HepG2 (cell line): ENCODE data around the gene FAM83G. TPM values are rescaled to one million over a fixed set of nuclear protein-coding genes. Genes with fewer than 3 reads are reported as not detected.
A peak's percentile ranks its signal among the peaks of the same experiment; 100 is the strongest.

ENCODE experiments used
- ATAC-seq: fragments of 200-7000 bp; cut with Tn5 transposase; 3 replicates; pipeline ENCODE4 v1.9.1; 2020; ENCODE audit warnings: mild to moderate bottlenecking, moderate library complexity
- BruUV-seq: library from RNA; stranded (reverse); fragments of 400-500 nt; replicated peaks from 2 replicates; lab custom pipeline; 2021; lab: Mats Ljungman, UMichigan
- CTCF ChIA-PET: fragments of 300-600 bp; formaldehyde crosslinking; extraction: SDS; loops from one replicate; lab custom pipeline; 2021; ENCODE audit warnings: low total read pairs, inconsistent platforms, low intra/inter-chr PET ratio; lab: Yijun Ruan, JAX
- POLR2A ChIA-PET: fragments of 350-600 bp; sonication (Branson Sonifier 250); formaldehyde crosslinking; loops from one replicate; lab custom pipeline; 2020; ENCODE audit warnings: antibody characterized with exemption, inconsistent platforms; lab: Yijun Ruan, JAX
- DNase-seq: peaks from one replicate; pipeline ENCODE4 v3.0.0-alpha.2; 2015; ENCODE audit warnings: low spot score
- FAIRE-seq: peaks from 3 replicates; lab custom pipeline; 2011; peaks lifted over from hg19 to GRCh38; lab: Jason Lieb, UNC
- H2AFZ ChIP-seq: one replicate; pipeline ENCODE4 v1.6.1; 2011; ENCODE audit warnings: low read length, inconsistent platforms
- H3K27ac ChIP-seq: fragments of 300-600 bp; 3 replicates; pipeline ENCODE4 v1.8.0; 2011; ENCODE audit warnings: mixed run types, mild to moderate bottlenecking, mixed read lengths, low read length, inconsistent platforms; ENCODE audit not compliant: insufficient read depth; ENCODE audit errors: extremely low read length
- H3K27me3 ChIP-seq, 2 experiments: fragments of 200-600 bp in 1 of 2; 2 replicates in 1 of 2; 3 replicates in 1 of 2; pipeline versions ENCODE4 v1.6.0 to v1.8.0; 2011; ENCODE audit warnings: low read length in 2 of 2, mild to moderate bottlenecking in 2 of 2, moderate library complexity in 2 of 2, inconsistent platforms in 1 of 2; ENCODE audit not compliant: insufficient read depth in 2 of 2, control insufficient read depth in 1 of 2
- H3K36me3 ChIP-seq, 2 experiments: fragments of 200-600 bp in 1 of 2; replicated peaks in 1 of 2; 2 replicates in 1 of 2; 3 replicates in 1 of 2; pipeline versions ENCODE4 v1.5.1 to v1.8.0; 2011; ENCODE audit warnings: low read length in 2 of 2, inconsistent platforms in 1 of 2; ENCODE audit not compliant: insufficient read depth in 2 of 2, control insufficient read depth in 1 of 2
- H3K4me1 ChIP-seq: 2 replicates; pipeline ENCODE4 v1.5.1; 2012; ENCODE audit warnings: low read length, inconsistent platforms; ENCODE audit not compliant: insufficient read depth
- H3K4me2 ChIP-seq: 2 replicates; pipeline ENCODE4 v1.6.0; 2011; ENCODE audit warnings: low read depth, low read length, inconsistent platforms
- H3K4me3 ChIP-seq, 3 experiments: fragments of 200-600 bp in 1 of 3; sonication (generic), shearing (Covaris generic) in 1 of 3; replicated peaks in 1 of 3; 2 replicates each; pipeline ENCODE4 v1.5.1; 2011 to 2016; ENCODE audit warnings: low read length in 3 of 3, inconsistent platforms in 2 of 3, low read depth in 2 of 3, mild to moderate bottlenecking in 2 of 3, control low read depth in 1 of 3, mixed read lengths in 1 of 3; ENCODE audit not compliant: insufficient read depth in 1 of 3
- H3K79me2 ChIP-seq: one replicate; pipeline ENCODE4 v1.6.1; 2011; ENCODE audit warnings: low read length, inconsistent platforms; ENCODE audit not compliant: insufficient read depth
- H3K9ac ChIP-seq: 2 replicates; pipeline ENCODE4 v1.6.0; 2011; ENCODE audit warnings: mild to moderate bottlenecking, low read depth, low read length, inconsistent platforms; ENCODE audit not compliant: insufficient read depth
- H3K9me3 ChIP-seq: 2 replicates; pipeline ENCODE4 v1.5.1; 2012; ENCODE audit warnings: mild to moderate bottlenecking, low read length
- H4K20me1 ChIP-seq: 2 replicates; pipeline ENCODE4 v1.6.0; 2011; ENCODE audit warnings: inconsistent platforms, mild to moderate bottlenecking, low read length, moderate library complexity; ENCODE audit not compliant: insufficient read depth
- BCL6 ChIP-seq: IDR thresholded peaks from 2 replicates; pipeline ENCODE4 v1.6.1; 2016; ENCODE audit warnings: missing genetic modification reagents, missing compliant biosample characterization
- GLI4 ChIP-seq: sonication (generic); formaldehyde crosslinking; IDR thresholded peaks from 2 replicates; pipeline ENCODE4 v1.5.1; 2020; ENCODE audit warnings: missing genetic modification reagents, mild to moderate bottlenecking, moderate library complexity, borderline replicate concordance
- HNF4A ChIP-seq: sonication (generic); formaldehyde crosslinking; IDR thresholded peaks from 2 replicates; pipeline ENCODE4 v1.4.0; 2020; ENCODE audit warnings: missing genetic modification reagents
- MBNL3 ChIP-seq: fragments of 250-450 bp; sonication (Bioruptor Pico); conservative IDR thresholded peaks from 2 replicates; pipeline ENCODE4 v1.8.0; 2022; ENCODE audit warnings: mild to moderate bottlenecking, inconsistent platforms
- REL ChIP-seq: sonication (generic); formaldehyde crosslinking; conservative IDR thresholded peaks from 2 replicates; pipeline ENCODE4 v1.8.0; 2022; ENCODE audit warnings: mild to moderate bottlenecking, missing genetic modification reagents, moderate library complexity
- ZFP37 ChIP-seq: sonication (generic); formaldehyde crosslinking; IDR thresholded peaks from 2 replicates; pipeline ENCODE4 v1.4.0; 2020; ENCODE audit warnings: missing genetic modification reagents, borderline replicate concordance
- ZMYM2 ChIP-seq: sonication (generic); formaldehyde crosslinking; IDR thresholded peaks from 2 replicates; pipeline ENCODE4 v1.8.0; 2022; ENCODE audit warnings: mild to moderate bottlenecking, missing genetic modification reagents
- ZNF30 ChIP-seq: sonication (generic); formaldehyde crosslinking; IDR thresholded peaks from 2 replicates; pipeline ENCODE4 v1.5.0; 2020; ENCODE audit warnings: mild to moderate bottlenecking, missing genetic modification reagents
- ZSCAN22 ChIP-seq: sonication (generic); formaldehyde crosslinking; IDR thresholded peaks from 2 replicates; pipeline ENCODE4 v1.4.0; 2020; ENCODE audit warnings: mild to moderate bottlenecking, missing genetic modification reagents
- WGBS: methylation state at CpG from one replicate; pipeline ENCODE4 v1.1.6; 2017; ENCODE audit warnings: low lambda C conversion rate; 5-methylcytosine and 5-hydroxymethylcytosine counted together
- in situ Hi-C: cut with HindIII; loops from 2 replicates; pipeline ENCODE4 v1.10.0; 2017; ENCODE audit warnings: low pct_unique_long_range_greater_than_20kb; ENCODE audit not compliant: extremely low pct_ligation_motif_present
- intact Hi-C: fragments of 100-400 bp; cut with micrococcal nuclease; formaldehyde crosslinking; loops from one replicate; pipeline ENCODE4 v1.10.0; 2022; ENCODE audit not compliant: unreplicated experiment
- polyA plus RNA-seq, 8 experiments: library from polyadenylated mRNA; depleted of rRNA in 3 of 8; stranded (reverse) in 7 of 8; unstranded in 1 of 8; fragments of >200 nt; fragmentation: Illumina TruSeq in 4 of 8; extraction: Trizol in 4 of 8; gene quantifications; 2 replicates each; pipeline versions ENCODE4 v1.2.1 to v1.2.3, GENCODE V29; 2011 to 2016; ENCODE audit warnings: low read depth in 4 of 8, missing spikeins in 1 of 8, mixed read lengths in 1 of 8; ENCODE audit not compliant: insufficient read depth in 1 of 8
- total RNA-seq, 5 experiments: library from RNA; depleted of rRNA; stranded (reverse); fragments of >200 nt; fragmentation: Illumina TruSeq; extraction: Trizol; gene quantifications; 2 replicates each; pipeline ENCODE4 v1.2.3, GENCODE V29; 2016; ENCODE audit warnings: low read depth in 1 of 5
- TF ChIP-seq, protein P1 (sequence below): IDR thresholded peaks from 2 replicates; pipeline ENCODE4 v1.4.0; 2020; ENCODE audit warnings: mild to moderate bottlenecking, missing genetic modification reagents
- TF ChIP-seq, protein P2 (sequence below): sonication (generic); formaldehyde crosslinking; IDR thresholded peaks from 2 replicates; pipeline ENCODE4 v1.4.0; 2020; ENCODE audit warnings: missing genetic modification reagents, low read depth, mild to moderate bottlenecking, borderline replicate concordance
- TF ChIP-seq, protein P3 (sequence below): sonication (generic); formaldehyde crosslinking; IDR thresholded peaks from 2 replicates; pipeline ENCODE4 v1.4.0; 2020; ENCODE audit warnings: missing genetic modification reagents

The FAM83G gene
- total and polyA plus RNA-seq, 2 of the 13 experiments (the other 11 are each of a cell fraction or from before 2014, with no cell fraction given): 13.7 to 18.6 TPM

DNA sequence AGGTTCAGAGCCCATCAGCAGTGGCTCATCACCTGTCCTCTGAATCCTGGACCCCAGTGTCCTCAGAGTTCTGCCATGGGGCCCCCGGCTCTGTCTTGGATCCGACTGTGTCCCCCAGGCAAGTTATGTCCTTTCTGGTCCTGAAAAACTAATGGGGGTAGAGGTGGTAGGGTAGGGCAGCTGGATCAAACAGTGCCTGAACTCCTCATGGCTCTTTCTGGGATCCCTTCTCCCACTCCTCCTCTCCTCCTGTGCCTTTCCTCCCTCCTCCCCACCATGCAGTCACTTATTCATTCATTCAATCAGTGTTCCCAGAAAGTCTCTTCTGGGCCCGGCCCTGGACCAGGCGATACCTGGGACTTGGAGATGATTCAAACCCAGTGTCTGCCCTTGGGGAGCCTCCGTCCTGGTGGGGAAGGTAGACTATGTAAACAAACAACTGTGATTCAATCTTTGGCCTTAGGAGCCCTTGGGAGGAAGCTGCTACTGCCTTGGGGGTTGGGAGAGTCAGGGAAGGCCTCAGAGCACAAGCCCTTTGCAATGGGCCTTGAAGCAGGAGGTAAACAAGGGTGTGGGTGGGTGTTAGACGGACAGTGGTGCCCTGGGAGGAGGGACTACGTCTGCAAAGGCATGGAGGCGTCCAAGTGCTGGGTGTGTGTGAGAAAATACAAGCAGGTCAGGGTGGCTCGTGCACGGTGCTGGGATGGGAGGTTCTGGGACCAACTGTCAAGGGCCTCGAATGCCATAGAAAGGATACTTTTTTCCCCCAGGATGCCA is 6.4 kb upstream of the FAM83G start (continued):
- TF ChIP-seq, protein P1, sequence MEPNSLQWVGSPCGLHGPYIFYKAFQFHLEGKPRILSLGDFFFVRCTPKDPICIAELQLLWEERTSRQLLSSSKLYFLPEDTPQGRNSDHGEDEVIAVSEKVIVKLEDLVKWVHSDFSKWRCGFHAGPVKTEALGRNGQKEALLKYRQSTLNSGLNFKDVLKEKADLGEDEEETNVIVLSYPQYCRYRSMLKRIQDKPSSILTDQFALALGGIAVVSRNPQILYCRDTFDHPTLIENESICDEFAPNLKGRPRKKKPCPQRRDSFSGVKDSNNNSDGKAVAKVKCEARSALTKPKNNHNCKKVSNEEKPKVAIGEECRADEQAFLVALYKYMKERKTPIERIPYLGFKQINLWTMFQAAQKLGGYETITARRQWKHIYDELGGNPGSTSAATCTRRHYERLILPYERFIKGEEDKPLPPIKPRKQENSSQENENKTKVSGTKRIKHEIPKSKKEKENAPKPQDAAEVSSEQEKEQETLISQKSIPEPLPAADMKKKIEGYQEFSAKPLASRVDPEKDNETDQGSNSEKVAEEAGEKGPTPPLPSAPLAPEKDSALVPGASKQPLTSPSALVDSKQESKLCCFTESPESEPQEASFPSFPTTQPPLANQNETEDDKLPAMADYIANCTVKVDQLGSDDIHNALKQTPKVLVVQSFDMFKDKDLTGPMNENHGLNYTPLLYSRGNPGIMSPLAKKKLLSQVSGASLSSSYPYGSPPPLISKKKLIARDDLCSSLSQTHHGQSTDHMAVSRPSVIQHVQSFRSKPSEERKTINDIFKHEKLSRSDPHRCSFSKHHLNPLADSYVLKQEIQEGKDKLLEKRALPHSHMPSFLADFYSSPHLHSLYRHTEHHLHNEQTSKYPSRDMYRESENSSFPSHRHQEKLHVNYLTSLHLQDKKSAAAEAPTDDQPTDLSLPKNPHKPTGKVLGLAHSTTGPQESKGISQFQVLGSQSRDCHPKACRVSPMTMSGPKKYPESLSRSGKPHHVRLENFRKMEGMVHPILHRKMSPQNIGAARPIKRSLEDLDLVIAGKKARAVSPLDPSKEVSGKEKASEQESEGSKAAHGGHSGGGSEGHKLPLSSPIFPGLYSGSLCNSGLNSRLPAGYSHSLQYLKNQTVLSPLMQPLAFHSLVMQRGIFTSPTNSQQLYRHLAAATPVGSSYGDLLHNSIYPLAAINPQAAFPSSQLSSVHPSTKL: peak; percentile 57
- no peak for TF ChIP-seq ZNF30 (CRISPR knock-in tag)
- no peak for TF ChIP-seq MBNL3
- no peak for TF ChIP-seq ZFP37
- no peak for TF ChIP-seq ZMYM2 (CRISPR knock-in tag)
- TF ChIP-seq GLI4 (CRISPR knock-in tag): no peak
- no peak for TF ChIP-seq BCL6 (CRISPR knock-in tag)

DNA sequence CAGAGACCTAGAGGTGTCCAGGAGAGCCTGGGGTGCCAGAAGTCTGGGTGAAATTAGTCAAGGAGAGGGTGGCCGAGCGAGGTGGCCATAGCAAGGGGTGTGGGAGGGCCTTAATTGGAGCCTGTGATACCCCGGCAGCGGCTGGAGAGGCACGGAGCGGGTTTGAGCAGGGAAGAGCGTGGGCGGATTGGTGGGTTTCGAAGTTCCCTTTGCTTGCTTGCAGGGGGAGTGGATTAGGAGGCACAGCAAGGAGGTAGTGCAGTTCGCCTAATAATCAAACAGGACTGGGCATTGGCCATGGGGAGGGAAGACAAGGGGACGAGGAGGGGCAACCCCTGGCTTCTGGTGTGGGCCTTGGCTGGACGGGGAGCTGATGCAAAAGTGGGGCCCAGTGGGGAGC is 5.4 kb upstream of the FAM83G start:
- no TSS peak for BruUV-seq
- Histone ChIP-seq H3K79me2 (no peaks in the 10 kb centered on the region), H3K4me2 (no peak overlapping the region), H2AFZ (no peak overlapping the region), H3K36me3 (no peaks in the 10 kb centered on the region), H4K20me1 (no peaks in the 10 kb centered on the region), H3K4me1 (peaks cover 77% of the 10 kb centered on the region), H3K9ac (no peak overlapping the region), H3K27me3 (peaks cover 0 to 1% of the 10 kb centered on the region in 2 experiments; a peak in 1 of 5 replicates), H3K9me3 (no peaks in the 10 kb centered on the region), H3K4me3 (no peak overlapping the region), H3K27ac (no peak overlapping the region)
- DNase-seq (no peak), FAIRE-seq (no peak), ATAC-seq (no peak)
- in situ Hi-C loops: no loop called here
- 89% methylated on average over 12 of the region's 12 CpGs for WGBS
- intact Hi-C loops: no loop called here
- POLR2A ChIA-PET: no interaction called here
- CTCF ChIA-PET: no interaction called here
- TF ChIP-seq BCL6 (CRISPR knock-in tag) (no peak), HNF4A (no peak), REL (CRISPR knock-in tag) (no peak), ZSCAN22 (no peak)
- TF ChIP-seq, protein P2, sequence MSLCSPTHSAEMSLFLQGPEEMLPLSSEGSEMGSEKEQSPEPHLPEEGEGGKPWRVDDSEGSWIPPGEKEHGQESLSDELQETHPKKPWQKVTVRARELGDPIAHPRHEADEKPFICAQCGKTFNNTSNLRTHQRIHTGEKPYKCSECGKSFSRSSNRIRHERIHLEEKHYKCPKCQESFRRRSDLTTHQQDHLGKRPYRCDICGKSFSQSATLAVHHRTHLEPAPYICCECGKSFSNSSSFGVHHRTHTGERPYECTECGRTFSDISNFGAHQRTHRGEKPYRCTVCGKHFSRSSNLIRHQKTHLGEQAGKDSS (CRISPR knock-in tag): no peak
- TF ChIP-seq, protein P3, sequence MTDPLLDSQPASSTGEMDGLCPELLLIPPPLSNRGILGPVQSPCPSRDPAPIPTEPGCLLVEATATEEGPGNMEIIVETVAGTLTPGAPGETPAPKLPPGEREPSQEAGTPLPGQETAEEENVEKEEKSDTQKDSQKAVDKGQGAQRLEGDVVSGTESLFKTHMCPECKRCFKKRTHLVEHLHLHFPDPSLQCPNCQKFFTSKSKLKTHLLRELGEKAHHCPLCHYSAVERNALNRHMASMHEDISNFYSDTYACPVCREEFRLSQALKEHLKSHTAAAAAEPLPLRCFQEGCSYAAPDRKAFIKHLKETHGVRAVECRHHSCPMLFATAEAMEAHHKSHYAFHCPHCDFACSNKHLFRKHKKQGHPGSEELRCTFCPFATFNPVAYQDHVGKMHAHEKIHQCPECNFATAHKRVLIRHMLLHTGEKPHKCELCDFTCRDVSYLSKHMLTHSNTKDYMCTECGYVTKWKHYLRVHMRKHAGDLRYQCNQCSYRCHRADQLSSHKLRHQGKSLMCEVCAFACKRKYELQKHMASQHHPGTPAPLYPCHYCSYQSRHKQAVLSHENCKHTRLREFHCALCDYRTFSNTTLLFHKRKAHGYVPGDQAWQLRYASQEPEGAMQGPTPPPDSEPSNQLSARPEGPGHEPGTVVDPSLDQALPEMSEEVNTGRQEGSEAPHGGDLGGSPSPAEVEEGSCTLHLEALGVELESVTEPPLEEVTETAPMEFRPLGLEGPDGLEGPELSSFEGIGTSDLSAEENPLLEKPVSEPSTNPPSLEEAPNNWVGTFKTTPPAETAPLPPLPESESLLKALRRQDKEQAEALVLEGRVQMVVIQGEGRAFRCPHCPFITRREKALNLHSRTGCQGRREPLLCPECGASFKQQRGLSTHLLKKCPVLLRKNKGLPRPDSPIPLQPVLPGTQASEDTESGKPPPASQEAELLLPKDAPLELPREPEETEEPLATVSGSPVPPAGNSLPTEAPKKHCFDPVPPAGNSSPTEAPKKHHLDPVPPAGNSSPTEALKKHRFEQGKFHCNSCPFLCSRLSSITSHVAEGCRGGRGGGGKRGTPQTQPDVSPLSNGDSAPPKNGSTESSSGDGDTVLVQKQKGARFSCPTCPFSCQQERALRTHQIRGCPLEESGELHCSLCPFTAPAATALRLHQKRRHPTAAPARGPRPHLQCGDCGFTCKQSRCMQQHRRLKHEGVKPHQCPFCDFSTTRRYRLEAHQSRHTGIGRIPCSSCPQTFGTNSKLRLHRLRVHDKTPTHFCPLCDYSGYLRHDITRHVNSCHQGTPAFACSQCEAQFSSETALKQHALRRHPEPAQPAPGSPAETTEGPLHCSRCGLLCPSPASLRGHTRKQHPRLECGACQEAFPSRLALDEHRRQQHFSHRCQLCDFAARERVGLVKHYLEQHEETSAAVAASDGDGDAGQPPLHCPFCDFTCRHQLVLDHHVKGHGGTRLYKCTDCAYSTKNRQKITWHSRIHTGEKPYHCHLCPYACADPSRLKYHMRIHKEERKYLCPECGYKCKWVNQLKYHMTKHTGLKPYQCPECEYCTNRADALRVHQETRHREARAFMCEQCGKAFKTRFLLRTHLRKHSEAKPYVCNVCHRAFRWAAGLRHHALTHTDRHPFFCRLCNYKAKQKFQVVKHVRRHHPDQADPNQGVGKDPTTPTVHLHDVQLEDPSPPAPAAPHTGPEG (CRISPR knock-in tag): no peak
